HG03342 (cell line): ENCODE measurements around the gene F5.

Source experiments
- ATAC-seq: cut with Tn5 transposase; IDR thresholded peaks from one replicate; pipeline ENCODE4 v1.9.1; 2021; ENCODE audit warnings: mild to moderate bottlenecking, moderate library complexity; ENCODE audit not compliant: unreplicated experiment

F5 gene

GRCh38 chr1:169586395-169587255 lies at the start of gene F5:
Gene F5, minus strand, starts transcription at chr1:169586481. Its CDS starts 95 bp downstream, at chr1:169586386.
- ATAC-seq, result peak; percentile 96

- ATAC-seq, result no peak
Observed at GRCh38 chr1:169634877-169635276, 48.6 kb upstream of the F5 start.

GRCh38 chr1:169634145-169634544 lies 47.9 kb upstream of the F5 start:
- no peak for ATAC-seq

- ATAC-seq, result no peak
Observed at GRCh38 chr1:169631249-169631648, 45.0 kb upstream of the F5 start.

GRCh38 chr1:169630006-169630405 lies 43.7 kb upstream of the F5 start, which contains the start of gene SELP:
Gene SELP, minus strand, starts transcription at chr1:169630124. Its CDS starts 50 bp downstream, at chr1:169630074.
- ATAC-seq, result no peak

GRCh38 chr1:169624912-169625311 lies 38.6 kb upstream of the F5 start:
- ATAC-seq, result no peak

GRCh38 chr1:169624122-169624521 lies 37.8 kb upstream of the F5 start:
- ATAC-seq, result no peak

GRCh38 chr1:169623132-169623926 lies 37.0 kb upstream of the F5 start:
- no peak for ATAC-seq

- ATAC-seq, result no peak
Observed at GRCh38 chr1:169620565-169620964, 34.3 kb upstream of the F5 start.

GRCh38 chr1:169618367-169618766 lies 32.1 kb upstream of the F5 start:
- ATAC-seq, result no peak

GRCh38 chr1:169615803-169616202 lies 29.5 kb upstream of the F5 start:
- ATAC-seq, result no peak

GRCh38 chr1:169610858-169611257 lies 24.6 kb upstream of the F5 start:
- ATAC-seq, result no peak

GRCh38 chr1:169610108-169610507 lies 23.8 kb upstream of the F5 start:
- no peak for ATAC-seq

GRCh38 chr1:169608226-169608625 lies 21.9 kb upstream of the F5 start:
- no peak for ATAC-seq

GRCh38 chr1:169604781-169605560 lies 18.7 kb upstream of the F5 start:
- ATAC-seq, result no peak

- no peak for ATAC-seq
Observed at GRCh38 chr1:169601096-169601881, 15.0 kb upstream of the F5 start.

- ATAC-seq, result no peak
Observed at GRCh38 chr1:169595764-169596711, 9.8 kb upstream of the F5 start.

- no peak for ATAC-seq
Observed at GRCh38 chr1:169594391-169594790, 8.1 kb upstream of the F5 start.

GRCh38 chr1:169590932-169591331 lies 4.7 kb upstream of the F5 start:
- ATAC-seq, result no peak
